NT2/D1 (cell line): ENCODE measurements around the gene AZU1.

Experiments
- SUZ12 ChIP-seq: IDR thresholded peaks from 2 replicates; pipeline ENCODE4 v1.6.1; 2011; ENCODE audit not compliant: insufficient read length, insufficient read depth; ENCODE audit errors: extremely low read depth
- YY1 ChIP-seq: IDR thresholded peaks from 2 replicates; pipeline ENCODE4 v1.6.1; 2011; ENCODE audit not compliant: insufficient read length, insufficient read depth
- ZNF274 ChIP-seq: IDR thresholded peaks from 2 replicates; pipeline ENCODE4 v1.6.1; 2011; ENCODE audit warnings: mild to moderate bottlenecking, low read depth, low read length

DNA sequence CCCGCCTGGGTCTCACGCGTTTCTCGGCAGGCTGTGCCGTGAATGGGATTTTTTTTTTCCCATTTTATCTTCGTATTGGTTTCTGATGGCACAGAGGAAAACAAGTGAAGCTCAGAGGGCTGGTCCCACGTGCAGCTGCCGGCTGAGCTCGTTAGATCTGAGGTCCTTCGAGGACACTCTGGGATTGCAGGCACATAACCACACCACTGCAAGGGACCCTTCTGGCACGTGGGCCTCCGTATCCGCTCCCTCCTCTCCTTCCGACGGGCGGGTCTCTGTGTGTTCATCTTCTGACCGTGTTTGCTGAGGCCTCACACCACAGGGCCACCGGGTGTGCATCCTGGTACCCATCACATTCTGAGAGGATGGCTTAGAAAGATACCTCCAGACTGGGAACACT lies 48.5 kb downstream of the AZU1 start:
- no peak for TF ChIP-seq ZNF274
- no peak for TF ChIP-seq YY1
- no peak for TF ChIP-seq SUZ12
